ENCODE results near the gene SRR.

The SRR gene, protein sequence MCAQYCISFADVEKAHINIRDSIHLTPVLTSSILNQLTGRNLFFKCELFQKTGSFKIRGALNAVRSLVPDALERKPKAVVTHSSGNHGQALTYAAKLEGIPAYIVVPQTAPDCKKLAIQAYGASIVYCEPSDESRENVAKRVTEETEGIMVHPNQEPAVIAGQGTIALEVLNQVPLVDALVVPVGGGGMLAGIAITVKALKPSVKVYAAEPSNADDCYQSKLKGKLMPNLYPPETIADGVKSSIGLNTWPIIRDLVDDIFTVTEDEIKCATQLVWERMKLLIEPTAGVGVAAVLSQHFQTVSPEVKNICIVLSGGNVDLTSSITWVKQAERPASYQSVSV

DNA sequence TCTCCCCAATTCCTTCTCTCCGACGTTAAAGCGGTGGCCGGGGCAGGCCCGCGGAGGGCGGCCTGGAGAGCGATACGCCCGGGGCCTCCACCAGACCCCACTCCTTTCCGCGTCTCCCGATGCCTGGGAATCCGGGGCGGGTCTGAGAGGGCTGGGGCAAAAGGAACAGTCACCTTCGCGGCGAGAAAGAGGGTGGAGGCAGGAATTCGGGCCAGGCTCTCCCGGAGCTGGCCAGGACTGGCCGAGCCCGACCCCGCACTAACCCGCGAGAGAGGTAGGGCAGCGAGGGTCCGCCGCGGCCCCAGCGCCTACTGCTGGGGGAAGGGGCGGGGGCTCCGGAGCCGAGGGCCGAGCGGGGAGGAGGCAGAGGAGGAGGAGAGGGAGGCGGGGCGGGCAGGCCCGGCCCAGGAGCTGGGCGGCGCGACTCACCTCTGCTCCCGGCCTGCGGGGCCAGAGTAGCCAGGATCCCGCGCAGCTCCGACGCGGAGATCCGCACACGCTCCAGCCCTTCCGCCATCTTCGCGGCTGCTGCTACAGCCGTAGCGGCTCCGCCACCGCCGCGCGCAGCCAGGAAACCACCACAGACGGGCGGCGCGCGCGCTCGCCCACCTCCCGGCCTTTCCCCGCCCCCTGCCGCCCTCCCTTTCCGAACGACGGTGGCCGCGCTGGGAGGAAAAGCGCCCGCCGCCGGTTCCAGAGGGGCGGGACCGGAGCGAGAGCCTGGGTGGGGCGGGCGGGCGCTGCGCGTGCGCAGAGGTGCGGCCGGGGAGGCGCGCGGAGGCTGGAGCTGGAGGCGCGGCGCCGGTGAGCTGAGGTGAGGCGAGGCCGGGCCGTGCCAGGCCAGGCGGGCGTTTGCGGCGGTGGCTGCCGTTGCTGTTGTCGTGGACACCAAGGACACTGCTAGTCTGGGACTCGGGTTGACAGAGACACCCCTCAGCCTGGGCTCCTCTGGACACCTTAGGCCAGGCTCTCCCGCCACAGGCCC is at the start of gene SRR, which contains the start of gene SMG6:
Gene SRR (plus strand): TSS at position 747 of the 985 bp plus-strand sequence. CDS start 11,611 bp downstream, outside the sequence.
Gene SMG6 (minus strand): TSS at position 582 of the 985 bp plus-strand sequence. CDS start 65 bp downstream, at position 517.
- TF ChIP-seq GATA2 (IDR thresholded peaks at IDR 0.05; ENCODE audit: low read depth, low read length) (no peak), GATA3 (IDR thresholded peaks at IDR 0.05; ENCODE audit: low read depth, low read length) (no peak)

DNA sequence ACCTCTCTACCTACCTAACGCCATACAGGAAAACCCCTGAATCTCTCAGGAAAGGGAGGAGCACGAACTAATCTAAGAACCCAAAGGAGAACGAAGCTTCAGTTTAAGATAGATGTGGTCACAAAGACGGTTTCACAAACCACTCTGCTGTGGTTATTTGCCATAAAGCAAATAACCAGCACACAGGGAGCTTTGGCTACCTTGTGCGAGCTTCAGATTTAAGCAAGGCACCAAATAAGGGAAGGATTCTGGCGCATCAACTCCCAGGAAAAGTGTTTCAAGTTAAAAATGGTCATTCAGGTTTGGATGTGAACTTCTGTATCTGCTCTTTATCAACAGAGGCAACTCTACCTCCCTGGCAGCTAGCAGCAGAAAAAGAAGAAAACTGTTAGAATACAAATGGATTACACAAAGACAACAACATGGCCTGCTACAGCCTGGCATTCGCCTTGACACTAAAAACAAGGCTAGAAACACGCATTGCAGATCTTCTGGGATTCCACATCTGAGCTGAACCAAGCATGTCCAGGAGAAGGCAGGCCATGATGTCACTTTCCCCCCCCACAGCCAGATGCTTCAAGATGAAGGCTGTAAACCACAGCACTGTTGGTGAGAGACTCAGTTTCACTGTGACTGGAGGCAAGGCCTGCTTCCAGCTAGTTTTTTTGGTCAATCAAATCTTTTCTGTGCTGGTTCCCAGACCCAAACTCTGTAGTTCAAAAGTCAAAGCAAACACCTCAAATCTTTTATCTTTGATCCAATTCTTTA is 43.8 kb upstream of the SRR start:
- TF ChIP-seq GATA3 (IDR thresholded peaks at IDR 0.05; ENCODE audit: low read depth, low read length) (no peak), GATA2 (IDR thresholded peaks at IDR 0.05; ENCODE audit: low read depth, low read length) (no peak)

DNA sequence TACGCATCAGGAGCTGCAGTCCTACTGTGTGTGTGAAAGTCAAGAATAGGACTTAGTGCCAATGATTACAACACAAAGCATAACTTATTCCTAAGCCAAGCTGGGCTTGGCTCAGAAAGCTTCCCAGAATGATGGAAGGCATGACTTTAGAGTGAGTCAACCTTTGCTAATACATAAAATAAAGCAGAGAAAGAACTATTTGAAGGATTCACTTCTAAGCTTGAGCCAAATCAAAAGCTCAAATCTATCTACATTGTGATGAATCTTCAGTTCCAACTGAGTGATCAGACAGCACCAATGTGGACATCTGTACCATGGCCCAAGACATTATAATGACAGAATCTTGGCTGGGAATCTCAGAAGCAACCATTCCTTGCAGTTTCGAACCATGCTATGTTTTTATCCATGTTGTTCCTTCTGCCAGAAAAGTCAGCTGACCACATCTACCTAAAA is 41.6 kb upstream of the SRR start:
- TF ChIP-seq GATA2 (IDR thresholded peaks at IDR 0.05; ENCODE audit: low read depth, low read length), result no peak

DNA sequence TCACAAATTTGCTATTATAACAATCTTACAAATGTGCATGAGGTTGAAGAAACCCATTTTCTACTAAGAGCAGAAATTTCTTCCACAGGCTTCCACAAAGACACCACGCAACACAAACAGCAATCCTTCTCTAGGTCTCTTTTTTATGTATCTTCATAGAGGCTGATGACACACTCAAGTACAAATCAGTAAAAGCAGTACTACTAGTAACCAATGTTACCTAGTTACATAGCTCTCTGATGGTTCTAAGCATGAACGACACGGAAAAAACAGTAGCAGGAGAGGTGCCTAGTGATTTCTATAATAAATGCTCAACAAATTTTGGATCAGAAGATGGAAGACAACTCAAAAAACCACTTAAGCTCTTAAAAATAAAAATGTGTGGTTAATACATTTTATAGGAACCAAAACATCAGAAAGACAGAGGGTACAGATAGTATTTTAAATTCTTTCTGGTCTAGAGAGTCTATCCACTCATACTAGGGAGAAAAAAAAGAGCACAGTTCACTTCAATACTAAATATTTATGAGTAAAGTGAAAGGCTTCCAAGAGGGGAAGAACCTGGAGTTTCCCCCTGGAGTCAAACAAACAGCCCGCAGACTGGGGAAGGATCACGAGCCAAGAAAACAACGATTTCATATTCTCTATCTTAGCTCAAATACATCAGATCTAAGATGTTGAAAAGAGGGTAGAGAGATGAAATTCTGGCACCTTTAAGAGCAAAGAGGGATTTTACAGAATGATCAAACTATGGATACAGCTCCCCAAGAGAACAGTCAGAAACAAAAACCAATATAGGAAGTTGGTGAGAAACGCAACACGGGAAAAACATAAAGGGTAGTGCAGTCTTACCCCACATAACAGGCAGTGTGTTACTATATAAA is 40.3 kb upstream of the SRR start:
- TF ChIP-seq GATA2 (IDR thresholded peaks at IDR 0.05; ENCODE audit: low read depth, low read length), result no peak
- TF ChIP-seq GATA3 (IDR thresholded peaks at IDR 0.05; ENCODE audit: low read depth, low read length), result no peak

DNA sequence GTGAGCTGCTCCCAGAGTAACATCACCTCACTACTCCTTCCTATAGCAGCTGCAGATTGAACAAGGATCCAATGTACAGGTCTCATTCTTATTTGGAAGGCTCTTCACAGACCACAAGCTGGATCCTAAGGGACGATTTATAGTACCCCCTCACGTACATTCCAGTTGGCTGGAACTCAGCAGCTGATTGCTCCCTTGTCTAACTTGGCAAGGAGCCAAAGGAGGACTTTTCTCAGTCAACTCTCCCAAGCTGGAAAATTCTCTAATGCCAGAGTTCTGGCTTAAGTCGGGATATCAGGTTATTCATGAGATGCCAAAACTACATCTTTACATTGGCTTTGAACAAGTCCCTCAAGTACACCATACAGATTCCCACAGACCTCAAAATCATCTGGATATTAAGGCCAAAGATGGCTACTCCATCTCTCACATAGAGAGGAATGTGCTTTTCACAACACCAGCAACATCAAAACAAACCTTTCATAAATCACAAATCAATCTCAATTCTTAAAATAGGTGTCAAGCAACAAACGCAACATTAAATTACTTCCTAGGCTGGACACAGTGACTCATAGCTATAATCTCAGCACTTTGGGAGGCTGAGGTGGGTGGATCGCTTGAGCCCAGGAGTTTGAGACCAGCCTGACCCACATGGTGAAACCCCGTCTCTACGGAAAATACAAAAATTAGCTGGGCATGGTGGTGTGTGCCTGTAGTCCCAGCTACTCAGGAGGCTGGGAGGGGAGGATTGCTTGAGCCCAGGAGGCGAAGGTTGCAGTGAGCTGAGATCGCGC is 39.5 kb upstream of the SRR start:
- TF ChIP-seq GATA3 (IDR thresholded peaks at IDR 0.05; ENCODE audit: low read depth, low read length), result no peak
- TF ChIP-seq GATA2 (IDR thresholded peaks at IDR 0.05; ENCODE audit: low read depth, low read length), result no peak

DNA sequence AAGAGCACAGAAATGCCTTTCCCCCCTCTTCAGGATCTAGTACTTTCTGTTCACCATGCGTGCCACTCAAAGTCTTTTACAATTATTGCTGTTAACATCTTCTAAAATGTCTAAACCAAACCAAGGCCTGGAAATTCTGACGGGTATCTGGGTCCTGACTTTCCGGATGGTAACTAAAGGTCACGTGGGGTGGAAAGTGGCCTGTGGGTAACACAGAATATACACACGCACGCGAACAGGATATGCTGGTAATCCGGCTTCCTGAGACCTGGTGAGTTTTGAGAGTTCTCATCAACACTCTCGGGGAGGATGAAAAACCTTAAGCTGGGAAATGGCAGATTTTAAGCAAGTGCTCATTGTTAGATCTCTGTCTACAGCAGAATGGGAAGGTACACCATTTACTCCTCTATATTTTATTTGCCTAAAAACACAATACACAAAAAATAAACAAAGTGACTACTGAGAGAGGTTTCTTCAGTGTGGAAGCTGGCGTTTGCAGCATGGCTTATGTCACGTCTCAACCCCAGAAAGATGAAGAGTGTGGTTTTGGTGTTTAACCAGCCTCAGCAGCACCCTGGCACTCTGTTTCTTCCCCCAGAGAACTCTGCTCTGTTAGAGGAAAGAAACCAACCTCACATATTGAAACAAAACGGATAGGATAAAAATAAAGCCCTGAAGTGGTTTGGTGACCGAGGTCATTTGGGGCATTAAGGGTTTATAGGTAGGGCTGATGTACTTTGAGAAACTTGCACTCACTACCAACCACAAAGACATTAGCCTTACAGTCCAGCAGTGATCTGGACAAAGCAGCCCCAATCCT is 37.5 kb upstream of the SRR start:
- no peak for TF ChIP-seq GATA3 (IDR thresholded peaks at IDR 0.05; ENCODE audit: low read depth, low read length)
- no peak for TF ChIP-seq GATA2 (IDR thresholded peaks at IDR 0.05; ENCODE audit: low read depth, low read length)

DNA sequence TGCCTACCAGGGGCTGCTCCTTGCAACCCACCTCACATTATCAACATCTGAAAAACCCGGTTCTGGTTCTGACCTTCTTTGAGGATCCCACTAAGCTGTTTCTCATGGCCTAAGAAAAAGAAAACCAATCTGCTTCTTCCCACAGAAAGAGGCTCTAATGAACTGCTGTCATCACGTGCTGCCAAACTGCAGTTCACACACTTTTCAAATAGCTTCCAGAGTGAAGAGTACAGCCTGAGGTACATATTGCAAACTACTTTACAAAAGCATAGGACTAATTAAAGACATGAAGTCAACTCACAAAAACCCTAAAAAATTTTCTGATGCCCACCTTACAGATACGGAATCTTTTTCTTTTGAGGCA is 36.9 kb upstream of the SRR start:
- TF ChIP-seq GATA3 (IDR thresholded peaks at IDR 0.05; ENCODE audit: low read depth, low read length) (no peak), GATA2 (IDR thresholded peaks at IDR 0.05; ENCODE audit: low read depth, low read length) (no peak)

DNA sequence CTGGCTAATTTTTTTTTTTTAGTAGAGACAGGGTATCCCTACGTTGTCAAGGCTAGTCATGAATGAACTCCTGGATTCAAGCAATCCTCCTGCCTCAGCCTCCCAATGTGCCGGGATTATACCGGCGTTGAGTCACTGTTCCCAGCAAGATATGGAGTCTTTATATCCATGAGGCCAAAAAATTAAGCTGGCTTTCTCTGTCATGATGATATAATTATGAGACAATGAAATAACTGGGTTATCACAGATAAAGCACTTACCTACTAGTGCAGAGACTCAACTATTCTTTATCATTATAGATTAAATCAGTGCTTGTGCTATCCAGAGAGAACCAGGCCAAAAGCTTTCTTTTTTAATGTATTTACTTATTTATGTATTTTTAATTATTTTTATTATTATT is 36.4 kb upstream of the SRR start:
- TF ChIP-seq GATA2 (IDR thresholded peaks at IDR 0.05; ENCODE audit: low read depth, low read length), result no peak
- no peak for TF ChIP-seq GATA3 (IDR thresholded peaks at IDR 0.05; ENCODE audit: low read depth, low read length)

DNA sequence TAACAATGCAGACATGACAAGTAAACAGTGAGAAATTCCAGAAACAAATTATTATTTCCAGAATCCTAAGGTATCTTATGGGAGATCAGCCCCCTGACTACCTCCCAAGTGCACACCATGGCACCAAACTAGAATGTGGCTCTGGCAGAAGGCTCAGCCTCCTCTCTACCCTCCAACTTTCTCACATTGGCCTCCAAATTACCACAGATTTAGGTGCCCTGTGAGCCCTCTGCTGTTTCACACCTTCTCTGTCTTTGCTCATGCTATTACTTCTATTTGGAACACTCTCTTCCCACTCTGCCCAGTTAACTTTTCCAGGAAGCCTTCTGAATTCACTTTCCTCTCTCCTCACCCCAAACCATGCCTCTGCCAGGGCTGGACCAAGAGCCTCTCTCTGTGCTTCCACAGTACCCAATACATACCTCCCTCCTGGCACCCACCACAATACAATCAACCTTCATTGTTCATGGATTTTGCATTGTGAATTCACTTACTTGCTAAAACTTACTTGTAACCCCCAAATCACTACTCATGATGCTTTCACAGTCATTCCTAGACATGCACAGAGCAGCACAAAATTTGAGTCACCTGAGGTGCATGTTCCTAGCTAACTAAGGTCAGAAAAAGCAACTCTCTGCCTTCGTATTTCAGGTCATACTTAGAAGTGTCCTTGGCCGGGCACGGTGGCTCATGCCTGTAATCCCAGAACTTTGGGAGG is 31.6 kb upstream of the SRR start:
- TF ChIP-seq GATA2 (IDR thresholded peaks at IDR 0.05; ENCODE audit: low read depth, low read length), result no peak
- no peak for TF ChIP-seq GATA3 (IDR thresholded peaks at IDR 0.05; ENCODE audit: low read depth, low read length)

DNA sequence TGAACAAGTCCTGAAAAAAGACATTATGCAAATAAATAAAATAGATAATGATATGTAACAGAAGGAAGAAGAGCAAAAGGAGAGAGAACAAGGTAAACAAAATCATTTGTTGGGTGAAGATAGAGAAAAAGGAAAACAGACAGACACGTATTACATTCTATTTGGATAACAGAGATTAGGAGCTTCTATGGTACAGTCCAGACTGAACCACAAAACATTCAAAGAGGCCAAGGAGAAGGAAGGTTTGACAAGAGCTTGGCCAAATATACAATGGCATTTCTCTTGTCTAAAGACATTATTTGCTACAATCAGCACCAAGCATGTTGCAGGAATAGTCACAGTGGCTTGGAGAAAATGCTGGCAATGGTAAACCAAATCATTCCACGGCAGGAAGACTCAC is 29.3 kb upstream of the SRR start:
- TF ChIP-seq GATA2 (IDR thresholded peaks at IDR 0.05; ENCODE audit: low read depth, low read length) (no peak), GATA3 (IDR thresholded peaks at IDR 0.05; ENCODE audit: low read depth, low read length) (no peak)

DNA sequence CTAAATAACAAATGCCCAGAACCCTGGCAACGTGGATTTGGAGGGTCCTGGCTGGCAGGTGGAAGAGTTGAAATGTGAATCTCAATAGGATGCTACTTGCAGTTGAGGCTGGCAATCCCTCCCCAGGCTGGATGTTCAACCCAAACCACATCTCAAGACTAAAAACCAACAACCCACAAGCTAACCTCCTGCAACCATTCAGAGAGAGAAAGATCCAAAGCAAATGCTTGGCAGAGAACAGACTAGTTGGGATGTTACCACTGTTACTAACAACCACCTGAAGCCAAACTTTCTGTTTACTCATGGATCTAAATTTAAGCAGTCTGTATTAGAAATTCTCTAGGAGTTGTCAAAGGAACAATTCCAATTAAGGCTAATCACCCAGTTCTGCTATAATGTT is 28.0 kb upstream of the SRR start:
- no peak for TF ChIP-seq GATA3 (IDR thresholded peaks at IDR 0.05; ENCODE audit: low read depth, low read length)
- no peak for TF ChIP-seq GATA2 (IDR thresholded peaks at IDR 0.05; ENCODE audit: low read depth, low read length)

Measured in SH-SY5Y (cell line).